CD4-positive, alpha-beta T cell (primary cell): ENCODE results near the gene KRTAP3-3. TPM values are rescaled to one million over a fixed set of nuclear protein-coding genes. Genes with fewer than 3 reads are reported as not detected.

Source experiments
- ATAC-seq: fragments of 200-7000 bp; cut with Tn5 transposase; one replicate; pipeline ENCODE4 v1.10.0; 2022; ENCODE audit warnings: mild to moderate bottlenecking; ENCODE audit not compliant: poor library complexity
- CTCF ChIA-PET: fragments of 350-600 bp; sonication (Branson Sonifier 250); formaldehyde crosslinking; loops from one replicate; lab custom pipeline; 2021; ENCODE audit warnings: antibody characterized with exemption, inconsistent platforms; lab: Charles Lee
- POLR2A ChIA-PET: fragments of 350-600 bp; sonication (Branson Sonifier 250); formaldehyde crosslinking; loops from one replicate; lab custom pipeline; 2021; ENCODE audit warnings: antibody characterized with exemption, inconsistent platforms; lab: Charles Lee
- DNase-seq, 14 experiments: peaks; one replicate each; pipeline ENCODE4 v3.0.0-alpha.2; 2013 to 2020; ENCODE audit warnings: mixed read lengths in 2 of 14
- H3K27ac ChIP-seq, 2 donors: one replicate each; pipeline versions ENCODE4 v1.5.1 to v1.7.0; 2013; ENCODE audit warnings: low read length in 2 of 2, low read depth in 1 of 2, mild to moderate bottlenecking in 1 of 2
- H3K27me3 ChIP-seq, 2 experiments: 1 replicate in 1 of 2; 2 replicates in 1 of 2; pipeline versions ENCODE4 v1.6.1 to v1.7.0; 2013; ENCODE audit warnings: low read length in 2 of 2, control low read depth in 1 of 2, mild to moderate bottlenecking in 1 of 2, moderate library complexity in 1 of 2; ENCODE audit not compliant: insufficient read depth in 2 of 2, control insufficient read depth in 1 of 2
- H3K36me3 ChIP-seq: one replicate; pipeline ENCODE4 v1.6.1; 2013; ENCODE audit warnings: low read length, control low read depth; ENCODE audit not compliant: insufficient read depth
- H3K4me1 ChIP-seq: one replicate; pipeline ENCODE4 v1.6.1; 2013; ENCODE audit warnings: low read length, control low read depth; ENCODE audit not compliant: insufficient read depth
- H3K4me3 ChIP-seq: one replicate; pipeline ENCODE4 v1.5.1; 2013; ENCODE audit warnings: mild to moderate bottlenecking, low read length, moderate library complexity
- H3K9me3 ChIP-seq, 2 experiments: 1 replicate in 1 of 2; 2 replicates in 1 of 2; pipeline versions ENCODE4 v1.6.1 to v1.7.0; 2013; ENCODE audit warnings: low read length in 2 of 2, mild to moderate bottlenecking in 2 of 2, control low read depth in 1 of 2, moderate library complexity in 1 of 2; ENCODE audit not compliant: control insufficient read depth in 1 of 2, insufficient read depth in 1 of 2
- H3K27ac Mint-ChIP-seq: one replicate; pipeline ENCODE4 v1.8.0; 2020; ENCODE audit warnings: mixed read lengths
- H3K27me3 Mint-ChIP-seq: one replicate; pipeline ENCODE4 v1.8.0; 2021; ENCODE audit warnings: mixed read lengths
- H3K36me3 Mint-ChIP-seq: one replicate; pipeline ENCODE4 v1.8.0; 2021; ENCODE audit warnings: low read depth, mixed read lengths
- H3K4me1 Mint-ChIP-seq: one replicate; pipeline ENCODE4 v1.8.0; 2021; ENCODE audit warnings: low read depth, mixed read lengths
- H3K4me3 Mint-ChIP-seq: one replicate; pipeline ENCODE4 v1.8.0; 2020; ENCODE audit warnings: mild to moderate bottlenecking, mixed read lengths
- H3K9me3 Mint-ChIP-seq: one replicate; pipeline ENCODE4 v1.8.0; 2020; ENCODE audit warnings: mixed read lengths
- CTCF ChIP-seq: fragments of 200-600 bp; IDR thresholded peaks from one replicate; pipeline ENCODE4 v1.8.0; 2022; ENCODE audit warnings: antibody characterized with exemption, mild to moderate bottlenecking
- intact Hi-C, 2 experiments: fragments of 100-400 bp; cut with DNase I in 1 of 2; cut with micrococcal nuclease in 1 of 2; formaldehyde crosslinking; loops; one replicate each; pipeline versions ENCODE4 v1.15.1 to v1.9.0; 2023 to 2025; cut with DNase I, micrococcal nuclease
- total RNA-seq, 174 experiments: library from RNA in 2 of 174; stranded (reverse) in 2 of 174; gene quantifications; one replicate each; pipeline ENCODE4 v1.2.3 and lab custom pipeline; 2021 to 2026

The KRTAP3-3 gene
- total RNA-seq, 2 experiments from 2014 or later: not detected

GRCh38 chr17:40993084-40993483 lies 880 bp downstream of the KRTAP3-3 start:
- Histone ChIP-seq H3K9me3 (no peaks in the 10 kb centered on the region), H3K4me1 (no peaks in the 10 kb centered on the region), H3K27me3 (peaks cover 12 to 28% of the 10 kb centered on the region in 2 experiments), H3K36me3 (no peaks in the 10 kb centered on the region), H3K4me3 (no peak overlapping the region), H3K27ac (no peak overlapping the region)
- no peaks in the 10 kb centered on the region for H3K36me3 Mint-ChIP-seq
- peaks cover 62% of the 10 kb centered on the region for H3K27me3 Mint-ChIP-seq
- no peak for ATAC-seq
- no peaks in the 10 kb centered on the region for H3K9me3 Mint-ChIP-seq
- no peak overlapping the region for H3K4me3 Mint-ChIP-seq
- ChIA-PET CTCF (interaction anchor here (0.6 kb wide), 1 partner anchor 203 kb away, joined by 3 read pairs; no protein-coding TSS in a partner anchor), POLR2A (no interaction called here)
- H3K27ac Mint-ChIP-seq: no peak overlapping the region
- intact Hi-C loops: no loop called here
- DNase-seq: no peak
- no peak for TF ChIP-seq CTCF
- H3K4me1 Mint-ChIP-seq: no peaks in the 10 kb centered on the region

GRCh38 chr17:40992666-40993065 lies 1.3 kb downstream of the KRTAP3-3 start:
- H3K27me3 Mint-ChIP-seq: peaks cover 57% of the 10 kb centered on the region
- no peak for DNase-seq
- intact Hi-C loops: no loop called here

GRCh38 chr17:40986920-40987319 lies 7.0 kb downstream of the KRTAP3-3 start:
- ChIA-PET POLR2A (no interaction called here), CTCF (no interaction called here)
- DNase-seq: no peak
- intact Hi-C loops: no loop called here
- Histone ChIP-seq H3K4me3 (no peak overlapping the region), H3K27ac (no peak overlapping the region), H3K36me3 (no peaks in the 10 kb centered on the region), H3K27me3 (peaks cover 0 to 14% of the 10 kb centered on the region in 2 experiments), H3K4me1 (no peaks in the 10 kb centered on the region), H3K9me3 (no peaks in the 10 kb centered on the region)
- no peak for TF ChIP-seq CTCF
- no peaks in the 10 kb centered on the region for H3K36me3 Mint-ChIP-seq
- H3K4me3 Mint-ChIP-seq: no peak overlapping the region
- no peaks in the 10 kb centered on the region for H3K9me3 Mint-ChIP-seq
- H3K4me1 Mint-ChIP-seq: no peaks in the 10 kb centered on the region
- H3K27me3 Mint-ChIP-seq: peaks cover 20% of the 10 kb centered on the region
- H3K27ac Mint-ChIP-seq: no peak overlapping the region
- no peak for ATAC-seq

More at GRCh38 chr17:40992666-40993065, 1.3 kb downstream of the KRTAP3-3 start:
- H3K27ac ChIP-seq: no peak overlapping the region
- H3K4me1 Mint-ChIP-seq: no peaks in the 10 kb centered on the region
- no peaks in the 10 kb centered on the region for H3K9me3 ChIP-seq
- no peak for TF ChIP-seq CTCF
- ATAC-seq: no peak
- no peak overlapping the region for H3K4me3 Mint-ChIP-seq
- no peaks in the 10 kb centered on the region for H3K4me1 ChIP-seq
- ChIA-PET CTCF (no interaction called here), POLR2A (no interaction called here)
- H3K36me3 Mint-ChIP-seq: no peaks in the 10 kb centered on the region
- no peak overlapping the region for H3K4me3 ChIP-seq
- H3K27ac Mint-ChIP-seq: no peak overlapping the region
- no peaks in the 10 kb centered on the region for H3K36me3 ChIP-seq
- no peaks in the 10 kb centered on the region for H3K9me3 Mint-ChIP-seq
- peaks cover 10 to 28% of the 10 kb centered on the region in 2 experiments for H3K27me3 ChIP-seq
